ENCODE measurements around the gene CEP20. TPM values are rescaled to one million over a fixed set of nuclear protein-coding genes. Genes with fewer than 3 reads are reported as not detected.

CEP20 gene
- total RNA-seq, 1 donor from 2014 or later = 30.6 TPM

GRCh38 chr16:15822957-15823356 is 65.4 kb downstream of the CEP20 start:
- H3K4me1 Mint-ChIP-seq = no peaks in the 10 kb centered on the region
- no peak overlapping the region for H3K4me3 Mint-ChIP-seq
- H3K36me3 Mint-ChIP-seq (ENCODE audit: low read depth) = no peaks in the 10 kb centered on the region
- no peak for TF ChIP-seq CTCF (conservative IDR thresholded peaks at IDR 0.05)
- DNase-seq (ENCODE audit: low read depth, low spot score) = no peak
- no peak overlapping the region for H3K27ac Mint-ChIP-seq (ENCODE audit: unreplicated experiment)
- peaks cover 10% of the 10 kb centered on the region for H3K27me3 Mint-ChIP-seq (ENCODE audit: low read depth)
- H3K9me3 Mint-ChIP-seq = peaks cover 2% of the 10 kb centered on the region

GRCh38 chr16:15820837-15821236 is 67.6 kb downstream of the CEP20 start:
- Mint-ChIP-seq H3K36me3 (ENCODE audit: low read depth) (no peaks in the 10 kb centered on the region), H3K4me3 (no peak overlapping the region), H3K27me3 (ENCODE audit: low read depth) (peaks cover 19% of the 10 kb centered on the region), H3K27ac (ENCODE audit: unreplicated experiment) (no peak overlapping the region), H3K9me3 (peaks cover 7% of the 10 kb centered on the region), H3K4me1 (no peaks in the 10 kb centered on the region)
- no peak for DNase-seq (ENCODE audit: low read depth, low spot score)
- TF ChIP-seq CTCF (conservative IDR thresholded peaks at IDR 0.05) = no peak

- Mint-ChIP-seq H3K27ac (ENCODE audit: unreplicated experiment) (no peak overlapping the region), H3K27me3 (ENCODE audit: low read depth) (peaks cover 26% of the 10 kb centered on the region), H3K9me3 (peaks cover 8% of the 10 kb centered on the region), H3K4me1 (no peaks in the 10 kb centered on the region), H3K36me3 (ENCODE audit: low read depth) (no peaks in the 10 kb centered on the region), H3K4me3 (no peak overlapping the region)
- TF ChIP-seq CTCF (conservative IDR thresholded peaks at IDR 0.05) = no peak
- no peak for DNase-seq (ENCODE audit: low read depth, low spot score)
Observed at GRCh38 chr16:15819046-15819445, 69.4 kb downstream of the CEP20 start.

GRCh38 chr16:15817446-15817845 is 71.0 kb downstream of the CEP20 start:
- no peak for DNase-seq (ENCODE audit: low read depth, low spot score)
- Mint-ChIP-seq H3K9me3 (peaks cover 8% of the 10 kb centered on the region), H3K27me3 (ENCODE audit: low read depth) (peaks cover 26% of the 10 kb centered on the region), H3K4me3 (no peak overlapping the region), H3K4me1 (no peaks in the 10 kb centered on the region), H3K36me3 (ENCODE audit: low read depth) (no peaks in the 10 kb centered on the region), H3K27ac (ENCODE audit: unreplicated experiment) (no peak overlapping the region)
- TF ChIP-seq CTCF (conservative IDR thresholded peaks at IDR 0.05) = no peak

GRCh38 chr16:15816228-15816627 is 72.2 kb downstream of the CEP20 start:
- Mint-ChIP-seq H3K27me3 (ENCODE audit: low read depth) (peaks cover 24% of the 10 kb centered on the region), H3K4me1 (no peaks in the 10 kb centered on the region), H3K27ac (ENCODE audit: unreplicated experiment) (no peak overlapping the region), H3K4me3 (no peak overlapping the region), H3K36me3 (ENCODE audit: low read depth) (no peaks in the 10 kb centered on the region), H3K9me3 (peaks cover 8% of the 10 kb centered on the region)
- no peak for DNase-seq (ENCODE audit: low read depth, low spot score)
- no peak for TF ChIP-seq CTCF (conservative IDR thresholded peaks at IDR 0.05)

Other genes starting within 250 kb of the CEP20 start
- gene MARF1, start 245.4 kb downstream of the CEP20 start, total RNA-seq = 52.7 and 60.1 TPM in 2 replicates
- gene NDE1, start 238.4 kb downstream of the CEP20 start, total RNA-seq = 72.2 and 74.0 TPM in 2 replicates
- gene MYH11, start 31.6 kb downstream of the CEP20 start, total RNA-seq = 0.05 and 0.09 TPM in 2 replicates
- 34.9 and 38.7 TPM in 2 replicates for gene ABCC1, start 61.0 kb upstream of the CEP20 start, total RNA-seq

Data from neural crest cell (in vitro differentiated cells).